Hepatocyte (in vitro differentiated cells): ENCODE results near the gene USP6NL.

ENCODE experiments used
- CTCF ChIP-seq: fragments of 200-600 bp; sonication (generic); IDR thresholded peaks from 2 replicates; pipeline ENCODE4 v1.5.1; 2016; ENCODE audit warnings: antibody characterized with exemption, mild to moderate bottlenecking; ENCODE audit not compliant: poor library complexity
- EZH2 ChIP-seq: fragments of 200-600 bp; sonication (generic); IDR thresholded peaks from 2 replicates; pipeline ENCODE4 v1.6.1; 2016; ENCODE audit warnings: antibody characterized with exemption, mild to moderate bottlenecking, borderline replicate concordance

- TF ChIP-seq EZH2 (no peak), CTCF (no peak)
Observed at GRCh38 chr10:11587722-11588259, 23.7 kb downstream of the USP6NL start.
